ENCODE measurements around the gene SUMF1. TPM values are rescaled to one million over a fixed set of nuclear protein-coding genes. Genes with fewer than 3 reads are reported as not detected.

SUMF1 gene
- total RNA-seq, 1 donor from 2014 or later = 17.5 TPM

GRCh38 chr3:4340077-4340410 lies 127.0 kb downstream of the SUMF1 start:
- H3K27ac Mint-ChIP-seq (ENCODE audit: unreplicated experiment) = no peak overlapping the region
- H3K9me3 Mint-ChIP-seq (ENCODE audit: unreplicated experiment) = no peaks in the 10 kb centered on the region
- H3K36me3 Mint-ChIP-seq (ENCODE audit: low read depth, unreplicated experiment) = no peaks in the 10 kb centered on the region
- H3K4me3 Mint-ChIP-seq (ENCODE audit: unreplicated experiment) = no peak overlapping the region
- peaks cover 10% of the 10 kb centered on the region for H3K4me1 Mint-ChIP-seq (ENCODE audit: unreplicated experiment)
- DNase-seq (ENCODE audit: low spot score) = no peak
- peaks cover 2% of the 10 kb centered on the region for H3K27me3 Mint-ChIP-seq (ENCODE audit: unreplicated experiment)
- no peak for TF ChIP-seq CTCF (IDR thresholded peaks at IDR 0.05; ENCODE audit: unreplicated experiment)

- TF ChIP-seq CTCF (IDR thresholded peaks at IDR 0.05; ENCODE audit: unreplicated experiment) = no peak
- no peak for DNase-seq (ENCODE audit: low spot score)
- Mint-ChIP-seq H3K9me3 (ENCODE audit: unreplicated experiment) (no peaks in the 10 kb centered on the region), H3K27me3 (ENCODE audit: unreplicated experiment) (peaks cover 2% of the 10 kb centered on the region), H3K4me1 (ENCODE audit: unreplicated experiment) (peaks cover 10% of the 10 kb centered on the region), H3K27ac (ENCODE audit: unreplicated experiment) (no peak overlapping the region), H3K36me3 (ENCODE audit: low read depth, unreplicated experiment) (no peaks in the 10 kb centered on the region), H3K4me3 (ENCODE audit: unreplicated experiment) (no peak overlapping the region)
Measured at GRCh38 chr3:4338751-4339150, 128.3 kb downstream of the SUMF1 start.

GRCh38 chr3:4336850-4337546 lies 130.1 kb downstream of the SUMF1 start:
- TF ChIP-seq CTCF (IDR thresholded peaks at IDR 0.05; ENCODE audit: unreplicated experiment) = no peak
- Mint-ChIP-seq H3K27me3 (ENCODE audit: unreplicated experiment) (peaks cover 2% of the 10 kb centered on the region), H3K36me3 (ENCODE audit: low read depth, unreplicated experiment) (no peaks in the 10 kb centered on the region), H3K27ac (ENCODE audit: unreplicated experiment) (no peak overlapping the region), H3K4me3 (ENCODE audit: unreplicated experiment) (no peak overlapping the region), H3K4me1 (ENCODE audit: unreplicated experiment) (peaks cover 15% of the 10 kb centered on the region), H3K9me3 (ENCODE audit: unreplicated experiment) (no peaks in the 10 kb centered on the region)
- no peak for DNase-seq (ENCODE audit: low spot score)

- Mint-ChIP-seq H3K4me1 (ENCODE audit: unreplicated experiment) (peaks cover 16% of the 10 kb centered on the region), H3K4me3 (ENCODE audit: unreplicated experiment) (no peak overlapping the region), H3K36me3 (ENCODE audit: low read depth, unreplicated experiment) (no peaks in the 10 kb centered on the region), H3K27me3 (ENCODE audit: unreplicated experiment) (peaks cover 2% of the 10 kb centered on the region), H3K9me3 (ENCODE audit: unreplicated experiment) (no peaks in the 10 kb centered on the region), H3K27ac (ENCODE audit: unreplicated experiment) (no peak overlapping the region)
- no peak for TF ChIP-seq CTCF (IDR thresholded peaks at IDR 0.05; ENCODE audit: unreplicated experiment)
- DNase-seq (ENCODE audit: low spot score) = no peak
Measured at GRCh38 chr3:4335840-4336562, 131.1 kb downstream of the SUMF1 start.

- peaks cover 8% of the 10 kb centered on the region for H3K9me3 Mint-ChIP-seq (ENCODE audit: unreplicated experiment)
- no peak overlapping the region for H3K4me3 Mint-ChIP-seq (ENCODE audit: unreplicated experiment)
- H3K36me3 Mint-ChIP-seq (ENCODE audit: low read depth, unreplicated experiment) = peaks cover 7% of the 10 kb centered on the region
- peaks cover 13% of the 10 kb centered on the region for H3K4me1 Mint-ChIP-seq (ENCODE audit: unreplicated experiment)
- no peak for DNase-seq (ENCODE audit: low spot score)
- H3K27me3 Mint-ChIP-seq (ENCODE audit: unreplicated experiment) = peaks cover 2% of the 10 kb centered on the region
- H3K27ac Mint-ChIP-seq (ENCODE audit: unreplicated experiment) = no peak overlapping the region
- TF ChIP-seq CTCF (IDR thresholded peaks at IDR 0.05; ENCODE audit: unreplicated experiment) = peak; percentile 20
Measured at GRCh38 chr3:4334548-4334947, 132.5 kb downstream of the SUMF1 start.

Measured in endothelial cell (in vitro differentiated cells).